ENCODE measurements around the gene R3HDML. TPM values are rescaled to one million over a fixed set of nuclear protein-coding genes. Genes with fewer than 3 reads are reported as not detected.
A peak's percentile ranks its signal among the peaks of the same experiment; 100 is the strongest.

The R3HDML gene
- total and polyA plus RNA-seq, 2 of the 13 experiments (the other 11 are each of a cell fraction or from before 2014, with no cell fraction given), result not detected

- TF ChIP-seq, protein P1, sequence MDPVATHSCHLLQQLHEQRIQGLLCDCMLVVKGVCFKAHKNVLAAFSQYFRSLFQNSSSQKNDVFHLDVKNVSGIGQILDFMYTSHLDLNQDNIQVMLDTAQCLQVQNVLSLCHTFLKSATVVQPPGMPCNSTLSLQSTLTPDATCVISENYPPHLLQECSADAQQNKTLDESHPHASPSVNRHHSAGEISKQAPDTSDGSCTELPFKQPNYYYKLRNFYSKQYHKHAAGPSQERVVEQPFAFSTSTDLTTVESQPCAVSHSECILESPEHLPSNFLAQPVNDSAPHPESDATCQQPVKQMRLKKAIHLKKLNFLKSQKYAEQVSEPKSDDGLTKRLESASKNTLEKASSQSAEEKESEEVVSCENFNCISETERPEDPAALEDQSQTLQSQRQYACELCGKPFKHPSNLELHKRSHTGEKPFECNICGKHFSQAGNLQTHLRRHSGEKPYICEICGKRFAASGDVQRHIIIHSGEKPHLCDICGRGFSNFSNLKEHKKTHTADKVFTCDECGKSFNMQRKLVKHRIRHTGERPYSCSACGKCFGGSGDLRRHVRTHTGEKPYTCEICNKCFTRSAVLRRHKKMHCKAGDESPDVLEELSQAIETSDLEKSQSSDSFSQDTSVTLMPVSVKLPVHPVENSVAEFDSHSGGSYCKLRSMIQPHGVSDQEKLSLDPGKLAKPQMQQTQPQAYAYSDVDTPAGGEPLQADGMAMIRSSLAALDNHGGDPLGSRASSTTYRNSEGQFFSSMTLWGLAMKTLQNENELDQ (CRISPR knock-in tag; IDR thresholded peaks at IDR 0.05; ENCODE audit: borderline replicate concordance), result peak; percentile 53; the same call in 1 of the 2 replicates
- TF ChIP-seq LCORL (IDR thresholded peaks at IDR 0.05), result no peak
- TF ChIP-seq LCORL (CRISPR knock-in tag; IDR thresholded peaks at IDR 0.05), result peak; percentile 94
- TF ChIP-seq IRF9 (CRISPR knock-in tag; IDR thresholded peaks at IDR 0.05; ENCODE audit: borderline replicate concordance), result peak; percentile 94
- TF ChIP-seq ZNF451 (CRISPR knock-in tag; IDR thresholded peaks at IDR 0.05), result no peak; the same call in 1 of the 2 replicates
- TF ChIP-seq ZHX2 (IDR thresholded peaks at IDR 0.05; ENCODE audit: low read depth), result no peak
- no peak for TF ChIP-seq ZHX2 (CRISPR knock-in tag; IDR thresholded peaks at IDR 0.05; ENCODE audit: borderline replicate concordance)
- no peak for TF ChIP-seq FOXP1 (IDR thresholded peaks at IDR 0.05)
- TF ChIP-seq FOXP1 (CRISPR knock-in tag; IDR thresholded peaks at IDR 0.05), result peak; percentile 95
- peak; percentile 85; the same call in 1 of the 2 replicates for TF ChIP-seq ZNF224 (CRISPR knock-in tag; IDR thresholded peaks at IDR 0.05)
- TF ChIP-seq KLF13 (CRISPR knock-in tag; IDR thresholded peaks at IDR 0.05), result no peak
- TF ChIP-seq ZBTB21 (CRISPR knock-in tag; IDR thresholded peaks at IDR 0.05), result no peak
- TF ChIP-seq SKI (IDR thresholded peaks at IDR 0.05; ENCODE audit: partially characterized antibody), result no peak
- TF ChIP-seq DMTF1 (CRISPR knock-in tag; IDR thresholded peaks at IDR 0.05), result no peak
- peak; percentile 9; the same call in 1 of the 2 replicates for TF ChIP-seq ZNF639 (CRISPR knock-in tag; conservative IDR thresholded peaks at IDR 0.05)
- TF ChIP-seq NFE2L2 (IDR thresholded peaks at IDR 0.05; ENCODE audit: low read length), result no peak
- TF ChIP-seq ZNF501 (CRISPR knock-in tag; IDR thresholded peaks at IDR 0.05), result peak; percentile 96
Measured at GRCh38 chr20:44392776-44393607, 56.1 kb downstream of the R3HDML start (continued).

All from HepG2 (cell line).